GM18858 (cell line): ENCODE data around the gene PSME3IP1.
"Not testable (repeated sequence)": the region's sequence is repeated elsewhere in the genome, so short reads cannot be mapped to it uniquely, and the experiment has no call there.

Experiments used
- ATAC-seq: cut with Tn5 transposase; IDR thresholded peaks from one replicate; pipeline ENCODE4 v1.9.1; 2021; ENCODE audit not compliant: unreplicated experiment

PSME3IP1 gene

DNA sequence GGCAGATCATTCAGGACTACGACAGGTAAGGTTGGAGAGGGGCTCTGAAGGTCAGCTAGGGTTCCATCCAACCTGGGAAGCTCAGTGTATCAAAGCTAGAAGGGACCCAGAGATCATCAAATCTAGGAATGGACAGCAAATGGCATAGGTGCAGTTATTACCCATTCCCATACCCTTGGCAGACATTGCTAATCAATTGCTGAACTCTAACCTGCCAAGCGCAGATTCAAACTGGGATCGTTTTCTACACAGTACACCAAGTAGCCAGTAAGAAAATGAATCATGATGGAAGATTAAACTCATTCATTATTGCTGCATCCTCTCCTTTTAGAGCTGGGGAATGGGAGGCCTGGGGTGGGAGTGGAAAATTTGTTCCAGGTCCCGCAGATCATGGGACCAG is 59.9 kb downstream of the PSME3IP1 start:
- ATAC-seq = no peak

DNA sequence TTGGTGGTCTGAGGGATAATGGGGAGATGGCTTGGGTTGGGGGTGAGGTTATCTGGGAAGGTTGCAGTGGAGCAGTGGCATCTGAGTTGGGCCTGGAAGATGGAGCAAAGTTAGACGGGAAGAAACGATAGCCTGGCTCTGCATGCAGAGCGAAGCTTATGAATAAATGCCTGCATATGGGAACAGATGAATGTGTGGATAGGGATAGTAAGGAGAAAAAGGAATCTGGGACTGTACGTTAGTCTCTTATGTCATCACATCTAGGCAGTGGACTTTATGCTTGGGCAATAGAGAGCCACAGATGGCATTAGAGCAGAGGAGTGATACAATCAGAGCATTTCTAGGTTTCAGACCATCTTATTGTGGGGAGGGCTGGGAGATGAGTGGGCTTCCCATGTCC is 60.5 kb downstream of the PSME3IP1 start:
- ATAC-seq = no peak

DNA sequence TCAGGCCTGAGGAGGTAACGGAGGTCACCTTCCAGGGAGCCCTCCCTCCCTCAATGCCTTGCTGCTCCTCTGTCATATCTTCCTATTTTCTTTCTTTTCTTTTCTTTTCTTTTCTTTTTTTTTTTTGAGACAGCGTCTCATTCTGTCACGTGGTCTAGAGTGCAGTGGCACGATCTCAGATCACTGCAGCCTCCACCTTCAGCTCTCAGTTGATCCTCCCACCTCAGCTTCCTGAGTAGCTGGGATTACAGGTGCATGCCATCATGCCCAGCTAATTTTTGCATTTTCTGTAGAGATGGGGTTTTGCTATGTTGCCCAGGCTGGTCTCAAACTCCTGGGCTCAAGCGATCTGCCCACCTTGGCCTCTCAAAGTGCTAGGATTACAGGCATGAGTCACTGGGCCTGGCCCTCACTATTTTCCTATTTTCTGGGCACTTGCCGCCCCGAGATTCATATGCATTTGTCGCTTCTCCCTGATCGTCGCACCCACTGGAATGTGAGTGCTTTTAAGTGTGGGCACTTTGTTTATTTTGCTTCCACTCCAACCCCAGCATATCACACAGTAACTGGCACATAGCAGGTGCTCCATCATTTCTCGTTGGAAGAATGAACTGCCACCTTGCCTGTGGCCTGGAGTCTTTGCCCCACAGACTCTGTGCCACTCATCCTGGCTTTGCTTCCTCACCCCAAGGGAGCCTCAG is 61.7 kb downstream of the PSME3IP1 start:
- ATAC-seq = no peak

DNA sequence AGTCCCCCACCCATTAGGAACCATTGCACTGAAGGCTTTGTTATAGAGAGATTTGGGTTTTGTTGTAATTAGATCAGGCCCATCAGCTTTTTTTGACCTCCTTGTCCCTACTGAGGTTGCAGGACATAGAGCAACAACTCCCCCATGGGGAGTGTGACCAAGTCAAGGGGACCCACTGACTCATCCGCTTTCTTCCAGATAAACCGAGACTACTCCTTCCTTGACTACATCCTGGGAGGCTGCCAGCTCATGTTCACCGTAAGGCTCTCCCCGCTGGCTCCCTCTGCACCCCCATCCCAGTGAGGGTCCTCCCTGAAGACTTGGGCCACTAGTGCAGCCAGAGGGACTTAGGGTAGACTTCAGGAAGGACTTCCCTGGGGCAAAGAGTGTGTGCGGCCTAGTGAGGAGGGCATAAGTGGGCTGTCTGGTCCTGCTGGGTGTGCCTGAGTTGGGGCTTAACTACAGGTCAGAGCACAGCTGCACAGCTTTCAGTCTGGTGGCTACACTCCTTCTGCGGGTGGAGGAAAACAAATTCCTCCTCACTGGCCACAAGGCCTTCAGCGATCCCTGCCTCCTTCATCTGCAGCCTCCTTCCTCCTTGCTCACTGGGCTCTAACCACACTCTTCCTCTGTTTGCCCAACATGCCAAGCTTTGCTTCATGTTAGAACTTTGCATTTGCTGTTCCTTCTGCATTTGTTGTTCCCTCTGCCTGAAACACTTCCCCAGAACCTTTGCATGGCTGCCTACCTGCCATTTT is 62.4 kb downstream of the PSME3IP1 start:
- ATAC-seq = no peak

DNA sequence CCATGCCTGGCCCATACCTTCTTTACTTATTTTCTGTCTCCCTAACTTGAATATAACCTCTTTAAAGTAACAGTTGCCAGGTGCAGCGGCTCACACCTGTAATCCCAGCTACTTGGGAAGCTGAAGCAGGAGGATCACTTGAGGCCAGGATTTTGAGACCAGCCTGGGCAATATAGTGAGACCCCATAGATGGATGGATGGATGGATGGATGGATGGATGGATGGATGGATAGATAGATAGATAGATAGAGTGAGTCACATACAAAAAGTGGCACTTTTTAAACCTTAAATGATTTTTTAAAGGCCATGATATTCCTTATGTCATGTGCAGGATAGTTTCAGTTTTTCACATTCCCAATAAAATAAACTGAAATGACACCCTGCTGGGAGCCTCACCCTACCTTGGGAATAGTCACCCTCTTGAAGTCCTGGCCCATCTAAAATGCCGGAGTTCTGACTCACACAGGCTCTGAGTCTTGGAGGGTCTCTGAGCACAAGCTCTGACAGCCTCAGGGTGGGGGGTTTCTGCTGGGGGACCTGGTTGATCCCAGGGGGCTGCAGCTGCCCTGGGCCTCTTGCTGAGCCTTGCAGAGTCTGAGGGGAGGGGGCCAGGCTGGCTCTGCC is 67.3 kb downstream of the PSME3IP1 start:
- no peak for ATAC-seq

DNA sequence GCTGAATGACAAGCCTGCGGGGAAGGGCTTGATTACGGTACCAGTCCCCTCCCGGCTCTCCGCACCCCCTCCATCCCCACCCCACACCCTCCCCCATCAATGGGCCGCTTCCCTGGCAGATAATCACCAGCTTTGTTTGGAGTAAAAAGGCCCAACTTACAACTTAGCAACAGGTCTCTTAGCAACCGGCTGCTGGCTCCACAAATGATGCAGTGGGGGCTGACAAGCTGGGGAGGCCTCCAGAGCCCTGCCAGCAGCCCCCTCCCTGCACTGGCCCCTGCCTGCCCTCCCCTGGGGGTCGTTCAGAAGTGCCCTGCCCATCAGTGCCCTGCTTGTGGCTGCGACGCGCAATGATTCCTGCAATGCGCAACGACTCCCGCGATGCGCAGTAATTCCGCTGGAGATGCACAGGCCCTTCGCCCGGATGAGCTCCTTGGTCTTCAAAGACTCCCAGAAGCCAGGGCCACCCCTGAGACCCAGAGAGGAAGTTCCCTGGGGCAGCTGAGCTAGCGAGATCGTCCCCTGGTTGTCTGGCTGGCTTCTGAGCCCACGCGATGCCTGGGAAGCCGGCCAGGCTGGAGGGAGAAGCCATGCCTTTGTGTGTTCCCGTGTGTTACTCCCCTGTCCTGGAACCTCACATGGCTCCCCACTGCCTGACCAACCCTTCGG is 70.2 kb downstream of the PSME3IP1 start:
- ATAC-seq = no peak

DNA sequence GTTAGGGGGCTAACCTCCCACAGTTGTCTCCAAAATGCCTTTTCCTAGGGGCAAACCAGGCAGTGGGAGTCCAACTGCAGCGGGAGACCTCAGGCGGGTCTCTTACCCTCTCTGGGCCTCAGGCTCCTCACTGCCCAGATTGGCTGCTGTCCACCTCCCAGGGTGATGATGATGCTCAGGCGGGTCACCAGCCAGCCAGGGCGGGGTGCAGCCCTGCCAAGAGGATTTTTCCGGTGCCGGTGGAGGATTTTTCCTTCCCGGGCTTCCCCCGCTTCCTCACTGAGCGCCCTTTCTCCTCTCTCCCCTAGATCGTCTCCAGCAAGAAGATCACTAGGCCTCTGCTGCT is 70.7 kb downstream of the PSME3IP1 start:
- no peak for ATAC-seq

DNA sequence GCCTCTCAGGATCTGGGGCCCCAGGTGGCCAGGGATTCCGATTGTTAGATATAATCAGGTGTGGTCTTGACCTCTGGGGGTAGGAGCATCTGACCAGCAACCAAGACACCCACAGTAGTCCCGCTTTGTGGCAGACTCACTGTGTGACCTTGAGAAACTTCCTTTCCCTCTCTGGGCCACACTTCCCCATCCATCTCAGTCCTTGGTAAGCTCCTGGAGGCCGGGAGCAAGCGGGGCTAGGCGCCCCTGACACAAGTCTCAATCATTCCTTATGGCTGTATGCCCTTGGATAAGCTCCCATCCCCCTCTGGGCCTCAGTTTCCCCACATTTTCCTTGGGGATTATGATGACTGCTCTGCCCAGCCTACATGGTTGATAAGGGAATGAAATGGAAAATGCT is 72.2 kb downstream of the PSME3IP1 start:
- ATAC-seq = no peak

DNA sequence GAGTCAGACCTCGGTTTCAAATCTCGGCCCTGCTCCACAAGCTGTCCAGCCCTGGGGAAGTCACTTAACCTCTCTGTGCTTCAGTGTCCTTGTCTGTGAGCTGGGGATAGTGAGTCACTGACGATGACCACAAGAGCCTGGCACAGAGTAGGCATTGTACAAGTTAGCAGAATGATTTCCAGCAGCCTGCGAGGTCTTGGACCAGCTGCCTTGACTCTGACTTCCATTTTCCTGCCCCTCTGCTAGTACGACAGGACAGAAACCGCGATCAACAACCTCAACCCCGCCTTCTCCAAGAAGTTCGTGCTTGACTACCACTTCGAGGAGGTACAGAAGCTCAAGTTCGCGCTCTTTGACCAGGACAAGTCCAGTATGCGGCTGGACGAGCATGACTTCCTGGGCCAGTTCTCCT is 72.8 kb downstream of the PSME3IP1 start:
- no peak for ATAC-seq

DNA sequence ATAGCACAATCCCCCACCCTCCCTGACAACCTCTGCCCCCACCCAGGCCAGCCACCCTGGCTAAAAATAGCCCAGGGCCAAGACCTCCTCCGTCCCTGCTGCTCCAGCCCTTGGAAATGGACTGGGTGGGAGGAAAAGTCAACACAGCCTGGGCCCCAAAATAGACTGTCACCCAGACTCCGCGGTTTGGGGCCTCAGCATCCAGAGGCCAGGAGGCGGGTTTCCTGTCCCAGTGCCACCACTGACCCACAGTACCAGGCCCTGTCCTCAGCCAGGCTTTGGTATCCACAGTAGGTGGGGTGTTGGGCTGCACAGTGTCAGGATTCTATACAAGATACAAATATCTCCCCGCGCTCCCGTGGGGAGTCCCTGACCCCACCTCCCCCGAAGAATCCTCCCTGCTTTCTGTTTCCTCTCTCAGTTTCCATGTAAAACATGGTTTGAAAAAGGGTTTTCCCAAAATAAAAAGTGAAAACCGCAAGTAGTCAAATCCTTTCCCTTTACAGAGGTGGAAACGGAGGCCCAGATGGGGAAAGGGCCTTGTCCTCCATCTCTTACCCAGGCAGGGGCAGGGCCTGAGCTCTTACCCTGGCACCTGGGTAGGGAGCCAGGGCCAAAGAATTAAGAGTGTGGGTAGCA is 73.3 kb downstream of the PSME3IP1 start:
- no peak for ATAC-seq

DNA sequence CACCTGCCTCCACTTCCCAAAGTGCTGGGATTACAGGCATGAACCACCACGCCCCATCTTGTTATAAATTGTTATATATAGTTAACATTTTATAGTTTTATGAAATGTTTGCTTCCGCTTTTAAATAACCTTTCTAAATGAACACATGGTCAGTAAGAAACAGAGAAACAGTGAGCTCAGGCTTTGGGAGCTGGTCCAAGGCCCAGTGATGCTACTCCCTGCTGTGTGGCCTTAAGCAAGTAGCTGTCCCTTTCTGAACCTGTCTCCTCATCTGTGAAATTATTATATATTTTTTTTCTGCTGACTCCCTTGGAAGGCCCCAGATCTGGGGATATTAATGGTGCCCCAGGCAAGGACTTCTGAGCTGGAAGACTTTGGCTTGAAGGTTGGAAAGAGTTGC is 74.4 kb downstream of the PSME3IP1 start:
- ATAC-seq = no peak

DNA sequence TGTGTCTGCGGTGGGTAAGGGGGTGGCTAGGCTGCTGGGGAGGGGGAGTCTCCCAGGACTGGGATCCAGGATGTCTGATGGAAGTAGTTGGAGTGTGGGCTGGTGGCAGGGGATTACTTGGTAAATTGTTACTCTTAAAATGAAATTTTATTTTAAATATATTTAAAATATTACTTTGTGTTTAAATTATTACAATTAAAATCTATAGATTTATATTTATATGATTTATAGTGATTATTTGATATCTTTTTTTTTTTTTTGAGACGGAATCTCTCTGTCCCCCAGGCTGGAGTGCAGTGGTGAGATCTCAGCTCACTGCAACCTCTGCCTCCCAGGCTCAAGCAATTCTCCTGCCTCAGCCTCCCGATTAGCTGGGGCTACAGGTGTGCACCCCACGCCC is 74.9 kb downstream of the PSME3IP1 start:
- no peak for ATAC-seq

DNA sequence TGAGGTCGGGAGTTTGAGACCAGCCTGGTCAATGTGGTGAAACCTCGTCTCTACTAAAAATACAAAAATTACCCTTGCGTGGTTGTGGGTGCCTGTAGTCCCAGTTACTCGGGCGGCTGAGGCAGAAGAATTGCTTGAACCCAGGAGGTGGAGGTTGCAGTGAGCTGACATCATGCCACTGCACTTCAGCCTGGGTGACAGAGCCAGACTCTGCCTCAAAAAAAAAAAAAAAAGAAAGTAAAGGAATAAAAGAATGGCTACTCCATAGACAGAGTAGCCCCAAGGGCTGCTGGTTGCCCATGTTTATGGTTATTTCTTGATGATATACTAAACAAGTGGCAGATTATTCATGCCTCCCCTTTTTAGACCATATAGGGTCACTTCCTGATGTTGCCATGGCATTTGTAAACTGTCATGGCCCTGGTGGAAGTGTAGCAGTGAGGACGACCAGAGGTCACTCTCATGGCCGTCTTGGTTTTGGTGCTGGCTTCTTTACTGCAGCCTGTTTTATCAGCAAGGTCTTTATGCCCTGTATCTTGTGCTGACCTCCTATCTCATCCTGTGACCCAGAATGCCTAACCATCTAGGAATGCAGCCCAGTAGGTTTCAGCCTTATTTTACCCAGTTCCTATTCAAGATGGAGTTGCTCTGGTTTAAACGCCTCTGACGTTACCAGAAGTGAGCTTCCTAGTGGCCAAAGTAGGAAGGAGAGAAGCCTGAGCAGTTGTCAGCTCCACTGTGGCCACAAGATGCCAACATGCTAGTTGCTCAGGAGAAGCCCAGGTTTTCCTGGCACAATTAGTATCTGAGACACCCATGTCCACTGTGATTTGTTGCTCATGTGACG is 76.4 kb downstream of the PSME3IP1 start:
- not testable (repeated sequence) for ATAC-seq

DNA sequence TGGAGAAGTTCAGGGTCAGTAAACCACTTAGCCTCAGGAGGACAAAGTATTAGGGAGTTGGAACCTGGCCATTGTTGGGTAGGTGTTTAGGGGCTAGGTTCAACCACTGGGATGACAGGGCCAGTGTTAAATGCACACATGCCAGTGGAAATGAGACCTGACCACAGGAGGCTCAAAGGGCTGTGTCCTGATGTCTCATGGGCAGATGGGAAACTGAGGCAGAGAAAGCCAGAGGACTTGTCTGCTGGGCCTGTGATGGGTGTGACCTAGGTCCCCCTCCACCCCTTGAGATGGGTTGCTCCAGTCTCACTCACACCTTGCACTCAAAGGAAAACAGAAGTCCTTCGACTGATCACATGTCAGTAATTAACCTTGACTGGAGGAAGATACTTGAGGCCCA is 77.4 kb downstream of the PSME3IP1 start:
- ATAC-seq = no peak

DNA sequence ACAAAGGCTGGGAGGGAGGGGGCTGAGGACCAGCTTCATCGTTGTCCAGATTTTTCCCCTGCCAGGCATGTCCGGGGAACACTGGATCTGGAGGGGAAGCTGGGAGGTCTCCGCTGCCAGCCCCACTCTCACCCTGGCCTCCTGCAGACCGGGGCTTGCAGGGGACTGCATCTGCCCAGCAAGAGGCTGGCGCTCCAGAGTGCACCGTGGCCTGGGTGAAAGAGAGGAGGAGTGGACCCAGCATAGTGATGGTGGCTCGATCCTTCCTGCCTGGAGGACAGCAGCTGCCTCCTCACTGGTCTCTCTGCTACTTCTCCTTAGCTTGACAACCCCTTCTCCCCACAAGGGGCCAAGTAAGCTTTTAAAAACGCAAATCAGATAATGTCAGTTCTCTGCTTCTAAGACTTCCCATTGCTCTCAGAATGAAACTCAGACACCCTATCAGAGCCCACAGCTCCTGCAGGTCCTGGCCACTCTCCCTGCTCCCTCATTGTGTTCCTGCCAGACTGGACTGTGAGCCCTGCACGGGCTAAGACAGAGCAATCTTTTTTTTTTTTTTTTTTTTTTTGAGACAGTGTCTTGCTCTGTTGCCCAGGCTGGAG is 78.4 kb downstream of the PSME3IP1 start:
- no peak for ATAC-seq

DNA sequence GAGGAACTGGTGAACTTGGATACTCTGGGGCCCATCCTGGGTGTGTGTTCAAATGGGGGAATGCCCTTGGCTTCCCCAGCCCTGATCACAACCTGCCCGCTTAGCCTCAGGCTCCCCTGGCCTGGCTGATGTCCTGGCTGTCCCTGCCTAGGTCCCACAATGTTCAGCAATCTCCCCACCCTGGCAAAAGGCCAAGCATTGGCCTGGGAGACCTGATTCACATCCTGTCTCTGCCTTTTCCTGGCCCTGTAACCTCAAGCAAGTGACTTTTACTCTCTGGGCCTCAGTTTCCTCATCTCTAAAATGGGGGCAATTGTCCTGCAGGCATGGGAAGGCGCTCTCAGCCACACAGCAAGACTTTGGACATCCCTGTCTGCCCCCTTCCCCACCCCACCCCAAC is 79.1 kb downstream of the PSME3IP1 start:
- no peak for ATAC-seq

DNA sequence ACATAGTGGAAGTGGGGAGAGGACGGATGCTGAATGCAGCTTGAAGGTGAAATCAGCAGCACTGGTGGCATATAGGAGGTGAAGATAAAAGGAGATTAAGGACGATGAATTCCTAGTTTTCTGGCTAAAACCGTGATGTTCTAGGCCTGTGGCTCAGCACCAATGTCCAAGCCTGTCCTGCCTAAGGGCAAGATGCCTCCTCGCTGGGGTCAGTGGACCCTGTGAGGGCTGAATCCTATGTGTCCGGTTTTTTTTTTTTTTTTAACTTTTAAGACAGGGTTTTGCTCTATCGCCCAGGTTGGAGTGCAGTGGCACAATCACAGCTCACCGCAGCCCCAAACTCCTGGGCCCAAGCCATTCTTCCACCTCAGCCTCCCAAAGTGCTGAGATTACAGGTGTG is 80.7 kb downstream of the PSME3IP1 start:
- no peak for ATAC-seq

DNA sequence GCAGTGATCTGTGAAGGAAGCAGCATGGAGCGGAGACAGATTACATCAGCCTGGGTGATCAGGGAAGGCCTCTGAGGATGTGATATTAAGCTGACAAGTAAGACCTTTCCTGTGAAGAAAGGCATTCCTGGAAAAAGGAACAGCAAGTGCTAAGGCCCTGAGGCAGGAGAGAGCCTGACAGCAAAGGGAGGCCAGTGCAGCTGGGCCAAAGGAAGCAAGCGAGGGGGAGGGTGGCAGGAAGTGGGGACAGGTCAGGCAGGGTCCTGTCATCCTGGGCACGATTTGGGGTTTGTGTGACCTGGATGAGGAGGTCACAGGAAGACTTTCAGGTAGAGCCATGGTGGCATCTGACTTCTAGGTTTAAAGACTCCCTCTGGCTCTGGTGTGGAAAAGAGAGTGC is 81.1 kb downstream of the PSME3IP1 start:
- ATAC-seq = no peak

DNA sequence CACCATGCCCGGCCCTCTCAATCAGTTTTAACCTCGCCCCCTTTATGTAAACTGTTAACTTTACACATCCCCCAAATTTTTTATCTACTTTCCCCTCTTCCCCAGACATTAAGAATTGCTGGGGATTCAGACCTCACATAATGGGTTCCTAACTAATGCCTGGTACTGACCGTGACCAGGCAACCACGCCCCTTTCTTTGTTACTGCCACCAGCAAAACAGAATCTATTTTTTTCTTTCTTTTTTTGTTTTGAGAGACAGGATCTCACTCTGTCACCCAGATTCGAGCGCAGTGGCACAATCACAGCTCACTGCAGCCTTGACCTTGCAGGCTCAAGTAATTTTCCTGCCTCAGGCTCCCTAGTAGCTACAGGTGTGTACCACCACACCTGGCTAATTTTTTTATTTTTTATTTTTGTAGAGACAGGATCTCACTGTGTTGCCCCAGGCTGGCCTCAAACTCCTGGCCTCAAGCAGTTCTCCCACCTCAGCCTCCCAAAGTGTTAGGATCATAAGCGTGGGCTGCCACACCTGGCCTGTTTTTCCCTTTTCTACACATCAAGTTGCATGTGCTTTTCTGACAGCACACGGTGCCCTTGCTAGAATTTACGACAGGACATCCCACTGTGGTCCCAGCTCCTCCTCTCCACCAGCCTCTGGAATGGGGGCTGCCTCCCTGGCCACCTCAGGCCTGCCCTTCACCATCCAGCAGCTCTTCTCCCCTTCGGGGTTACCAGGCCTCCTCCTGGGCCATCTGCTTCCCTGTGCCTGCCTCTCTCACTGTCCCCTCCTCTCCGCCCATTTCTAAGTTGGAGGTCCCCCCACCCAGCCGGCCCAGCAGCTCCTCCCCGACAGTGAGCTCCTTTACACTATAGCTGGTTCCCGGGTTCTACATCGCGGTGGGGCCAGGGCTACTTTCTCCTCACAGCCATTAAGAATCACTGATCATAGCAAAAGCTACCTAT is 82.7 kb downstream of the PSME3IP1 start:
- ATAC-seq = no peak
